ENCODE measurements around the gene PRDM2.

Gene PRDM2

DNA sequence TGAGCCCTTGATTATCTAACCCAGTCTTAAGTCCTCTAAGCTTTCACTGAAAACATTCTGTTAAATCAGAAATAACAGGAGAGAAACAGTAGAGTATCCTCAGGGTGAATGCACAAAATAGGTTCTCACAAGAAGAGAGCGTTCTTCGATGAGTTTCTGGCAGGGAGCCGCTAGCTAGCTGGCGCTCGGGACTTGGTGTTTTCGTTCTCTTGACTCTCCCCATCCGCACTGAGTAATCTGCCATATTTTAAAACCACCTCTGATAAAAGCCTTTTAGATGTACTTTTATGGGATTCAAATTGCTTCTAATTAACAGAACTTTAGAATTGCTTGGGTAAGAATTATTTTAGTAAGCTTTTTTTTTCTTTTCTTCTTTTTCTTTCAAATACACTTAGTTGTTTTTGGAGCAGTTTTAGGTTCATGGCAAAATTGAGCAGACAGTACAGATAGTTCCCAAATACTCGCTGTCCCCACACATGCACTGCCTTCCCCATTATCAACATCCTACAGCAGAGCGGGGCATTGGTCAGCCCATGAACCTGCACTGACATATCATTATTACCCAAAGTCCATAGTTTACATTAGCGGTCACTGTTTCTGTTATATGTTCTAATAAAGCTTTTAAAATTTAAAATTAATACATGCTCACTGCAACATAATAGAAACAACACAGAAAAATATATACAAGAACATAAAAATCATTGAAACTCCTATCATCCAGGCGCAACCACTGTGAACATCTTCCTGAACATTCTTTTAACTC lies 35.4 kb downstream of the PRDM2 start:
- Histone ChIP-seq H3K79me2 (ENCODE audit: low read length) (no peaks in the 10 kb centered on the region), H3K27me3 (replicated peaks; ENCODE audit: insufficient read depth, low read length) (no peaks in the 10 kb centered on the region), H3K9me3 (replicated peaks; ENCODE audit: insufficient read depth, low read length) (no peaks in the 10 kb centered on the region), H3F3A (ENCODE audit: insufficient read depth, low read length) (peaks cover 16% of the 10 kb centered on the region), H3K9me2 (replicated peaks; ENCODE audit: insufficient read depth, low read length) (no peaks in the 10 kb centered on the region), H4K20me1 (ENCODE audit: insufficient read depth, low read length) (no peaks in the 10 kb centered on the region), H3K36me3 (replicated peaks; ENCODE audit: insufficient read depth, low read length) (no peaks in the 10 kb centered on the region), H3K27ac (ENCODE audit: low read length) (no peak overlapping the region), H3K4me2 (ENCODE audit: low read depth, low read length) (no peak overlapping the region), H2AFZ (ENCODE audit: low read length) (no peak overlapping the region), H3K4me3 (ENCODE audit: low read length) (no peak overlapping the region), H3K9ac (ENCODE audit: low read length) (no peak overlapping the region), H3K4me1 (ENCODE audit: low read length) (peaks cover 21% of the 10 kb centered on the region)
- TF ChIP-seq, protein P1, sequence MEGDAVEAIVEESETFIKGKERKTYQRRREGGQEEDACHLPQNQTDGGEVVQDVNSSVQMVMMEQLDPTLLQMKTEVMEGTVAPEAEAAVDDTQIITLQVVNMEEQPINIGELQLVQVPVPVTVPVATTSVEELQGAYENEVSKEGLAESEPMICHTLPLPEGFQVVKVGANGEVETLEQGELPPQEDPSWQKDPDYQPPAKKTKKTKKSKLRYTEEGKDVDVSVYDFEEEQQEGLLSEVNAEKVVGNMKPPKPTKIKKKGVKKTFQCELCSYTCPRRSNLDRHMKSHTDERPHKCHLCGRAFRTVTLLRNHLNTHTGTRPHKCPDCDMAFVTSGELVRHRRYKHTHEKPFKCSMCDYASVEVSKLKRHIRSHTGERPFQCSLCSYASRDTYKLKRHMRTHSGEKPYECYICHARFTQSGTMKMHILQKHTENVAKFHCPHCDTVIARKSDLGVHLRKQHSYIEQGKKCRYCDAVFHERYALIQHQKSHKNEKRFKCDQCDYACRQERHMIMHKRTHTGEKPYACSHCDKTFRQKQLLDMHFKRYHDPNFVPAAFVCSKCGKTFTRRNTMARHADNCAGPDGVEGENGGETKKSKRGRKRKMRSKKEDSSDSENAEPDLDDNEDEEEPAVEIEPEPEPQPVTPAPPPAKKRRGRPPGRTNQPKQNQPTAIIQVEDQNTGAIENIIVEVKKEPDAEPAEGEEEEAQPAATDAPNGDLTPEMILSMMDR (IDR thresholded peaks at IDR 0.05; ENCODE audit: low read length): no peak
- no peak for TF ChIP-seq EZH2 (optimal IDR thresholded peaks at IDR 0.05; ENCODE audit: low read depth, low read length)
- TF ChIP-seq EZH2phosphoT487 (IDR thresholded peaks at IDR 0.05; ENCODE audit: low read length): no peak
- no peak for DNase-seq

DNA sequence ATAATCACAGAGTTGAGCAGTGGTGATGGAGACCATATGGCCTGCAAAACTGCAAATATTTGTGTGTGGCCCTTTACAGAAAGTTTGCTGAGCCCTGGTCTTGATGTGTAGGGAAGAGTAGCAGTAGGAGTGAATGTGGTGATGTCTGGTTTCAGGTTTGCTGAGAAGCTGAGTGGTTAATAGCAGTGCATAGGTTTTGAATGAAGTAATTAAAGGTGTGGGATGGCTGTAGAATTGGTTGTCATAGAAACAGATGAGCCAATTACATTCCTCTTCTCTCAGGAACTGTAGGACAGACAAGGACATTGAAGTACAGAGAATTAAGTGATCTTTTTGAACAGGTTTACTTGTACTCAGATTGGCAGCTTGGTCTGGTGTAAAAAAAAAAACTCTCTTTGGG lies 37.4 kb downstream of the PRDM2 start:
- peak; percentile 56 for DNase-seq
- Histone ChIP-seq H3K27me3 (replicated peaks; ENCODE audit: insufficient read depth, low read length) (no peaks in the 10 kb centered on the region), H3K9me2 (replicated peaks; ENCODE audit: insufficient read depth, low read length) (no peaks in the 10 kb centered on the region), H3K9ac (ENCODE audit: low read length) (no peak overlapping the region), H3K4me1 (ENCODE audit: low read length) (peaks cover 10% of the 10 kb centered on the region), H3K27ac (ENCODE audit: low read length) (no peak overlapping the region), H3K4me3 (ENCODE audit: low read length) (no peak overlapping the region), H3K4me2 (ENCODE audit: low read depth, low read length) (no peak overlapping the region), H2AFZ (ENCODE audit: low read length) (no peak overlapping the region), H3K79me2 (ENCODE audit: low read length) (no peaks in the 10 kb centered on the region), H3K36me3 (replicated peaks; ENCODE audit: insufficient read depth, low read length) (no peaks in the 10 kb centered on the region), H3K9me3 (replicated peaks; ENCODE audit: insufficient read depth, low read length) (no peaks in the 10 kb centered on the region), H3F3A (ENCODE audit: insufficient read depth, low read length) (peaks cover 4% of the 10 kb centered on the region; the same call in 1 of the 2 replicates), H4K20me1 (ENCODE audit: insufficient read depth, low read length) (no peaks in the 10 kb centered on the region)
- no peak for TF ChIP-seq EZH2 (optimal IDR thresholded peaks at IDR 0.05; ENCODE audit: low read depth, low read length)
- TF ChIP-seq EZH2phosphoT487 (IDR thresholded peaks at IDR 0.05; ENCODE audit: low read length): no peak
- TF ChIP-seq, protein P1 (IDR thresholded peaks at IDR 0.05; ENCODE audit: low read length): no peak

DNA sequence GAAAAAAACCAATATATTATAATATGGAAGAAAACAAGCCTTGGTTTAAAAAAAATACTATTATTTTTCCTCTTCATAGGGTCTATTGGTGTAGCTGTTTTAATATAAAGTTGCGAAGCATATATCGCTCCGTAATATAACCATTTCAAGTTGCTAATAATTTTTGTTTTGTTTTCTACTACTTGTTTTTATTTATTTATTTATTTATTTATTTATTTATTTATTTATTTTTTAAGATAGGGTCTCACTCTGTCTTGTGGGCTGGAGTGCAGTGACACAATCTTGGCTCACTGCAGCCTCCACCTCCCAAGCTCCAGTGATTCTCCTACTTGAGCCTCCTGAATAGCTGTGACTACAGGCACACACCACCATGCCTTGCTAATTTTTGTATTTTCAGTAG lies 46.4 kb downstream of the PRDM2 start:
- H3K27me3 ChIP-seq (replicated peaks; ENCODE audit: insufficient read depth, low read length): no peaks in the 10 kb centered on the region
- peaks cover 3% of the 10 kb centered on the region; the same call in 1 of the 2 replicates for H3K4me1 ChIP-seq (ENCODE audit: low read length)
- no peaks in the 10 kb centered on the region for H3K9me3 ChIP-seq (replicated peaks; ENCODE audit: insufficient read depth, low read length)
- no peak overlapping the region for H2AFZ ChIP-seq (ENCODE audit: low read length)
- peaks cover 14% of the 10 kb centered on the region; the same call in 1 of the 2 replicates for H3F3A ChIP-seq (ENCODE audit: insufficient read depth, low read length)
- H4K20me1 ChIP-seq (ENCODE audit: insufficient read depth, low read length): peaks cover 9% of the 10 kb centered on the region; the same call in 1 of the 2 replicates
- H3K9ac ChIP-seq (ENCODE audit: low read length): no peak overlapping the region
- no peaks in the 10 kb centered on the region for H3K36me3 ChIP-seq (replicated peaks; ENCODE audit: insufficient read depth, low read length)
- DNase-seq: no peak
- H3K4me2 ChIP-seq (ENCODE audit: low read depth, low read length): no peak overlapping the region
- H3K4me3 ChIP-seq (ENCODE audit: low read length): no peak overlapping the region
- TF ChIP-seq EZH2 (optimal IDR thresholded peaks at IDR 0.05; ENCODE audit: low read depth, low read length) (no peak), EZH2phosphoT487 (IDR thresholded peaks at IDR 0.05; ENCODE audit: low read length) (no peak)
- no peaks in the 10 kb centered on the region for H3K9me2 ChIP-seq (replicated peaks; ENCODE audit: insufficient read depth, low read length)
- H3K27ac ChIP-seq (ENCODE audit: low read length): no peak overlapping the region
- H3K79me2 ChIP-seq (ENCODE audit: low read length): peaks cover 18% of the 10 kb centered on the region
